PC-3 (cell line): ENCODE results near the gene CTAGE4. TPM values are rescaled to one million over a fixed set of nuclear protein-coding genes. Genes with fewer than 3 reads are reported as not detected.

Experiments used
- ATAC-seq: fragments of 200-7000 bp; cut with Tn5 transposase; 2 replicates; pipeline ENCODE4 v1.9.1; 2020; ENCODE audit warnings: mild to moderate bottlenecking, moderate library complexity
- BruUV-seq: library from RNA; stranded (reverse); fragments of 400-500 nt; replicated peaks from 2 replicates; lab custom pipeline; 2021; lab: Mats Ljungman, UMichigan
- CTCF ChIA-PET: fragments of 300-600 bp; sonication (Branson Sonifier 250); formaldehyde crosslinking; loops from one replicate; lab custom pipeline; 2022; ENCODE audit warnings: antibody characterized with exemption; lab: Charles Lee
- POLR2A ChIA-PET: fragments of 300-600 bp; sonication (Branson Sonifier 250); formaldehyde crosslinking; loops from one replicate; lab custom pipeline; 2022; ENCODE audit warnings: antibody characterized with exemption; ENCODE audit not compliant: unreplicated experiment; lab: Charles Lee
- DNase-seq: peaks from one replicate; pipeline ENCODE4 v3.0.0-alpha.2; 2015
- H2AFZ ChIP-seq: fragments of 300-600 bp; sonication (generic); 2 replicates; pipeline ENCODE4 v1.6.0; 2016; ENCODE audit warnings: antibody characterized with exemption, low read length
- H3F3A ChIP-seq: fragments of 300-600 bp; sonication (generic); one replicate; pipeline ENCODE4 v1.6.0; 2017; ENCODE audit warnings: antibody characterized with exemption, low read length, control low read depth, mild to moderate bottlenecking; ENCODE audit not compliant: unreplicated experiment
- H3K27ac ChIP-seq: fragments of 300-600 bp; sonication (generic); 2 replicates; pipeline ENCODE4 v1.5.1; 2016; ENCODE audit warnings: mild to moderate bottlenecking, low read length
- H3K27me3 ChIP-seq: fragments of 300-600 bp; sonication (generic); 2 replicates; pipeline ENCODE4 v1.6.1; 2016; ENCODE audit warnings: low read length, mixed read lengths
- H3K36me3 ChIP-seq: fragments of 300-600 bp; sonication (generic); 2 replicates; pipeline ENCODE4 v1.6.1; 2016; ENCODE audit warnings: low read depth, mixed run types, low read length, mixed read lengths
- H3K4me1 ChIP-seq: fragments of 300-600 bp; sonication (generic); 2 replicates; pipeline ENCODE4 v1.5.1; 2016; ENCODE audit warnings: low read length; ENCODE audit not compliant: insufficient read depth
- H3K4me2 ChIP-seq: fragments of 300-600 bp; sonication (generic); 2 replicates; pipeline ENCODE4 v1.6.0; 2016; ENCODE audit warnings: low read length
- H3K4me3 ChIP-seq: fragments of 300-600 bp; sonication (generic); 2 replicates; pipeline ENCODE4 v1.5.1; 2016; ENCODE audit warnings: mild to moderate bottlenecking, low read length, mixed read lengths
- H3K79me2 ChIP-seq: fragments of 300-600 bp; sonication (generic); 2 replicates; pipeline ENCODE4 v1.6.1; 2017; ENCODE audit warnings: low read length, mixed read lengths
- H3K9ac ChIP-seq: fragments of 300-600 bp; sonication (generic); 2 replicates; pipeline ENCODE4 v1.6.0; 2016; ENCODE audit warnings: mild to moderate bottlenecking, low read length
- H3K9me2 ChIP-seq: fragments of 300-600 bp; sonication (generic); replicated peaks from 2 replicates; pipeline ENCODE4 v1.6.1; 2016; ENCODE audit warnings: mixed run types, low read length, mixed read lengths
- H3K9me3 ChIP-seq: fragments of 300-600 bp; sonication (generic); 2 replicates; pipeline ENCODE4 v1.6.1; 2016; ENCODE audit warnings: low read length, mixed read lengths
- H4K20me1 ChIP-seq: fragments of 300-600 bp; sonication (generic); 2 replicates; pipeline ENCODE4 v1.6.1; 2016; ENCODE audit warnings: low read length, mixed read lengths
- EZH2 ChIP-seq: fragments of 300-600 bp; sonication (generic); IDR thresholded peaks from one replicate; pipeline ENCODE4 v1.6.1; 2017; ENCODE audit warnings: antibody characterized with exemption, mild to moderate bottlenecking, low read length; ENCODE audit not compliant: unreplicated experiment
- EZH2phosphoT487 ChIP-seq: fragments of 300-600 bp; sonication (generic); IDR thresholded peaks from 2 replicates; pipeline ENCODE4 v1.6.1; 2018; ENCODE audit warnings: mild to moderate bottlenecking, antibody characterized with exemption, low read length, borderline replicate concordance
- intact Hi-C: fragments of 100-400 bp; cut with micrococcal nuclease; formaldehyde crosslinking; loops from 2 replicates; pipeline ENCODE4 v1.9.0; 2023
- total RNA-seq: library from RNA; depleted of rRNA; stranded (reverse); fragments of >200 nt; gene quantifications from 2 replicates; pipeline ENCODE4 v1.2.3, GENCODE V29; 2014
- TF ChIP-seq, protein P1 (sequence below): fragments of 300-600 bp; sonication (generic); conservative IDR thresholded peaks from 2 replicates; pipeline ENCODE4 v1.5.1; 2017; ENCODE audit warnings: antibody characterized with exemption, low read depth, mild to moderate bottlenecking, low read length

Gene CTAGE4
- total RNA-seq, 1 experiment from 2014 or later: 1.4 TPM

- Histone ChIP-seq H3K4me1 (no peaks in the 10 kb centered on the region), H3K4me2 (no peak overlapping the region), H3K9me3 (no peaks in the 10 kb centered on the region), H3K9ac (no peak overlapping the region), H3F3A (no peaks in the 10 kb centered on the region), H2AFZ (no peak overlapping the region), H3K27me3 (no peaks in the 10 kb centered on the region), H4K20me1 (no peaks in the 10 kb centered on the region), H3K79me2 (no peaks in the 10 kb centered on the region), H3K27ac (no peak overlapping the region), H3K36me3 (no peaks in the 10 kb centered on the region), H3K9me2 (no peaks in the 10 kb centered on the region), H3K4me3 (no peak overlapping the region)
- intact Hi-C loops: no loop called here
- TF ChIP-seq, protein P1, sequence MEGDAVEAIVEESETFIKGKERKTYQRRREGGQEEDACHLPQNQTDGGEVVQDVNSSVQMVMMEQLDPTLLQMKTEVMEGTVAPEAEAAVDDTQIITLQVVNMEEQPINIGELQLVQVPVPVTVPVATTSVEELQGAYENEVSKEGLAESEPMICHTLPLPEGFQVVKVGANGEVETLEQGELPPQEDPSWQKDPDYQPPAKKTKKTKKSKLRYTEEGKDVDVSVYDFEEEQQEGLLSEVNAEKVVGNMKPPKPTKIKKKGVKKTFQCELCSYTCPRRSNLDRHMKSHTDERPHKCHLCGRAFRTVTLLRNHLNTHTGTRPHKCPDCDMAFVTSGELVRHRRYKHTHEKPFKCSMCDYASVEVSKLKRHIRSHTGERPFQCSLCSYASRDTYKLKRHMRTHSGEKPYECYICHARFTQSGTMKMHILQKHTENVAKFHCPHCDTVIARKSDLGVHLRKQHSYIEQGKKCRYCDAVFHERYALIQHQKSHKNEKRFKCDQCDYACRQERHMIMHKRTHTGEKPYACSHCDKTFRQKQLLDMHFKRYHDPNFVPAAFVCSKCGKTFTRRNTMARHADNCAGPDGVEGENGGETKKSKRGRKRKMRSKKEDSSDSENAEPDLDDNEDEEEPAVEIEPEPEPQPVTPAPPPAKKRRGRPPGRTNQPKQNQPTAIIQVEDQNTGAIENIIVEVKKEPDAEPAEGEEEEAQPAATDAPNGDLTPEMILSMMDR: no peak
- TF ChIP-seq EZH2phosphoT487 (no peak), EZH2 (no peak)
- no peak for ATAC-seq
- ChIA-PET CTCF (interaction anchor here (0.7 kb wide), 1 partner anchor 14 kb away, joined by 3 read pairs; no protein-coding TSS in a partner anchor), POLR2A (no interaction called here)
- no TSS peak for BruUV-seq
- DNase-seq: no peak
These were observed 41.1 kb upstream of the CTAGE4 start for GRCh38 chr7:144142187-144142586.

DNA sequence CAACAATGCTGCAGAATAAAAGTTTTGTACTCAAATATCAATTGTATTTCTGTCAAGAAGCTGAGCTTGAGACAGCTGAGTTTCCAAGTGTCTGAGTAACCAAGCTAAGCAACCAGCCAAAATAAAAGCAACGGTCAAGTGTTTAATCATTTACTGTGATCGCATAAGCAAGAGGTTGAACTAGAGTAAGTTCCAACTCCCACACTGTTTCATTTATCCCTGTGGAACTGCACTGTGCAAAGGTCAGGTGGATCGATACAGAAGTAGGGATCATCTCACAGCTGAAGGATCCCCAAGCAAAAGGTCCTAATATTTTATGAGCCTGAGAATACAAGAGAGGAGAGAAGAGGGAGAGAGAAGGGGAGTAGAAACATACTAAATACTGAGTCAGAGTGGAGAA is 38.8 kb upstream of the CTAGE4 start:
- H3K36me3 ChIP-seq: no peaks in the 10 kb centered on the region
- H3K27ac ChIP-seq: no peak overlapping the region
- ChIA-PET POLR2A (no interaction called here), CTCF (no interaction called here)
- H3K4me1 ChIP-seq: no peaks in the 10 kb centered on the region
- BruUV-seq: no TSS peak
- no peaks in the 10 kb centered on the region for H3K79me2 ChIP-seq
- TF ChIP-seq EZH2: no peak
- TF ChIP-seq, protein P1: no peak
- no peak for TF ChIP-seq EZH2phosphoT487
- no peak overlapping the region for H3K4me3 ChIP-seq
- H3K4me2 ChIP-seq: no peak overlapping the region
- no peak overlapping the region for H2AFZ ChIP-seq
- no peaks in the 10 kb centered on the region for H3K9me2 ChIP-seq
- ATAC-seq: no peak
- no peak overlapping the region for H3K9ac ChIP-seq
- H4K20me1 ChIP-seq: no peaks in the 10 kb centered on the region
- H3F3A ChIP-seq: no peaks in the 10 kb centered on the region
- no peak for DNase-seq
- intact Hi-C loops: no loop called here
- H3K27me3 ChIP-seq: no peaks in the 10 kb centered on the region
- 0 out of 2 replicates have a peak, but pooled peaks cover 7% of the 10 kb centered on the region for H3K9me3 ChIP-seq

- H3K27ac ChIP-seq: no peak overlapping the region
- no peak overlapping the region for H2AFZ ChIP-seq
- H3K4me2 ChIP-seq: no peak overlapping the region
- no peaks in the 10 kb centered on the region for H3K4me1 ChIP-seq
- H3K79me2 ChIP-seq: no peaks in the 10 kb centered on the region
- H3F3A ChIP-seq: no peaks in the 10 kb centered on the region
- no peak overlapping the region for H3K4me3 ChIP-seq
- TF ChIP-seq, protein P1: no peak
- TF ChIP-seq EZH2phosphoT487 (no peak), EZH2 (no peak)
- ChIA-PET CTCF (no interaction called here), POLR2A (no interaction called here)
- 0 out of 2 replicates have a peak, but pooled peaks cover 7% of the 10 kb centered on the region for H3K9me3 ChIP-seq
- no peak for ATAC-seq
- BruUV-seq: no TSS peak
- no peak for DNase-seq
- H3K9ac ChIP-seq: no peak overlapping the region
- H3K9me2 ChIP-seq: no peaks in the 10 kb centered on the region
- H3K36me3 ChIP-seq: no peaks in the 10 kb centered on the region
- no peaks in the 10 kb centered on the region for H3K27me3 ChIP-seq
- no peaks in the 10 kb centered on the region for H4K20me1 ChIP-seq
- intact Hi-C loops: no loop called here
These were observed 34.9 kb upstream of the CTAGE4 start for GRCh38 chr7:144148224-144148827.
